HG03457 (cell line): ENCODE results near the gene IL26.
A peak's percentile ranks its signal among the peaks of the same experiment; 100 is the strongest.

Experiments used
- ATAC-seq: cut with Tn5 transposase; IDR thresholded peaks from one replicate; pipeline ENCODE4 v1.9.1; 2021; ENCODE audit warnings: moderate number of reproducible peaks; ENCODE audit not compliant: unreplicated experiment

IL26 gene

GRCh38 chr12:68159681-68160304, 65.8 kb downstream of the IL26 start, which contains the start of gene IFNG:
Gene IFNG (minus strand): TSS chr12:68159740. CDS start chr12:68159615, 125 bp downstream.
- peak; percentile 37 for ATAC-seq

DNA sequence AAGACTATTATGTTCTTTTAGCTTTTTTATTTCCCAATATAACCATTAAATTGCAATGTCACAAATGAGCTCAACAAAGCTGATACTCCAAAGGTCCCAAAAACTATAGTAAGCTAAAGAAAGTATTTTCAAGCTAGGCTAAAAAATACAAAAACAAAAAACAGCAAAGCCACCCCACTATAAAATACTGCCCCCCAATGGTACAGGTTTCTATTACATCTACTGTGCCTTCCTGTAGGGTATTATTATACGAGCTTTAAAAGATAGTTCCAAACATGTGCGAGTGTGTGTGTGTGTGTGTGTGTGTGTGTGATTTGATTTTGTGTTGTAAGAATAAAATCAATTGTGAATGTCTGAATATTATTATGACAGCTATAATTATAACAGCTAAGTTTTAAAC, 67.2 kb downstream of the IL26 start:
- ATAC-seq, result no peak

- ATAC-seq, result no peak
Observed at GRCh38 chr12:68157380-68157779, 68.2 kb downstream of the IL26 start.

GRCh38 chr12:68156636-68157035, 69.0 kb downstream of the IL26 start:
- ATAC-seq, result no peak

- no peak for ATAC-seq
Observed at GRCh38 chr12:68154779-68155178, 70.8 kb downstream of the IL26 start.
